Peyer's patch (tissue), 4 donors: ENCODE data around the gene ST7.

Experiments used
- POLR2A ChIP-seq, 2 donors: fragments of 450-650 bp; IDR thresholded peaks; one replicate each; pipeline ENCODE4 v1.5.1; 2017; ENCODE audit warnings: antibody characterized with exemption in 2 of 2, mild to moderate bottlenecking in 2 of 2, moderate library complexity in 2 of 2
- TF ChIP-seq, protein P1 (sequence below), 6 experiments: fragments of 450-650 bp in 4 of 6; fragments of 200-600 bp in 2 of 6; sonication (generic) in 1 of 6; IDR thresholded peaks; one replicate each; pipeline ENCODE4 v1.5.1; 2017 to 2019; ENCODE audit warnings: antibody characterized with exemption in 6 of 6, mild to moderate bottlenecking in 3 of 6, moderate library complexity in 1 of 6

DNA sequence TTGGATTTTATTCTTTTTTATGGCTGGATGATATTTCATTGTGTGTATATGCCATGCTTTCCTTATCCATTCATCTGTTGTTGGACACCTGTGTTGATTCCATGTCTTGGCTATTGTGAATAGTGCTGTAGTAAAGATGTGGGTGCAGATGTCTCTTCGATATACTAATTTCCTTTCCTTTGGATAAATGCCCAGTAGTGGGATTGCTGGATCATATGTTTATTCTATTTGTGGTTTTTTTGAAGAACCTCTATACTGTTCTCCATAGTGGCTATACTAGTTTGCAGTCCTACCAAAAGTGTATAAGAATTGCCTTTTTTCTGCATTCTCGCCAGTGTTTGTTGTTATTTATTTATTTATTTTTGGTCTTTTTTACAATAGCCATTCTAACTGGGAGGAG is 209.8 kb downstream of the ST7 start:
- TF ChIP-seq, protein P1, sequence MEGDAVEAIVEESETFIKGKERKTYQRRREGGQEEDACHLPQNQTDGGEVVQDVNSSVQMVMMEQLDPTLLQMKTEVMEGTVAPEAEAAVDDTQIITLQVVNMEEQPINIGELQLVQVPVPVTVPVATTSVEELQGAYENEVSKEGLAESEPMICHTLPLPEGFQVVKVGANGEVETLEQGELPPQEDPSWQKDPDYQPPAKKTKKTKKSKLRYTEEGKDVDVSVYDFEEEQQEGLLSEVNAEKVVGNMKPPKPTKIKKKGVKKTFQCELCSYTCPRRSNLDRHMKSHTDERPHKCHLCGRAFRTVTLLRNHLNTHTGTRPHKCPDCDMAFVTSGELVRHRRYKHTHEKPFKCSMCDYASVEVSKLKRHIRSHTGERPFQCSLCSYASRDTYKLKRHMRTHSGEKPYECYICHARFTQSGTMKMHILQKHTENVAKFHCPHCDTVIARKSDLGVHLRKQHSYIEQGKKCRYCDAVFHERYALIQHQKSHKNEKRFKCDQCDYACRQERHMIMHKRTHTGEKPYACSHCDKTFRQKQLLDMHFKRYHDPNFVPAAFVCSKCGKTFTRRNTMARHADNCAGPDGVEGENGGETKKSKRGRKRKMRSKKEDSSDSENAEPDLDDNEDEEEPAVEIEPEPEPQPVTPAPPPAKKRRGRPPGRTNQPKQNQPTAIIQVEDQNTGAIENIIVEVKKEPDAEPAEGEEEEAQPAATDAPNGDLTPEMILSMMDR (IDR thresholded peaks at IDR 0.05): no peak
- TF ChIP-seq POLR2A (IDR thresholded peaks at IDR 0.05): no peak
